GM19397 (cell line): Measurements from ENCODE around the gene COL15A1.
A peak's percentile ranks its signal among the peaks of the same experiment; 100 is the strongest.

Experiments
- ATAC-seq: cut with Tn5 transposase; IDR thresholded peaks from one replicate; pipeline ENCODE4 v1.9.1; 2021; ENCODE audit warnings: mild to moderate bottlenecking, moderate library complexity; ENCODE audit not compliant: unreplicated experiment

Gene COL15A1

GRCh38 chr9:99103901-99104458, 160.3 kb downstream of the COL15A1 start:
- ATAC-seq = no peak

- peak; percentile 90 for ATAC-seq
These were observed 160.9 kb downstream of the COL15A1 start, which contains the start of gene TGFBR1 for GRCh38 chr9:99104459-99105151. TSS of gene TGFBR1 (plus strand) at chr9:99105113. CDS start at chr9:99105206, 93 bp downstream.

GRCh38 chr9:99105152-99106043, 161.7 kb downstream of the COL15A1 start:
- peak; percentile 56 for ATAC-seq

GRCh38 chr9:99106044-99106375, 162.3 kb downstream of the COL15A1 start:
- no peak for ATAC-seq

DNA sequence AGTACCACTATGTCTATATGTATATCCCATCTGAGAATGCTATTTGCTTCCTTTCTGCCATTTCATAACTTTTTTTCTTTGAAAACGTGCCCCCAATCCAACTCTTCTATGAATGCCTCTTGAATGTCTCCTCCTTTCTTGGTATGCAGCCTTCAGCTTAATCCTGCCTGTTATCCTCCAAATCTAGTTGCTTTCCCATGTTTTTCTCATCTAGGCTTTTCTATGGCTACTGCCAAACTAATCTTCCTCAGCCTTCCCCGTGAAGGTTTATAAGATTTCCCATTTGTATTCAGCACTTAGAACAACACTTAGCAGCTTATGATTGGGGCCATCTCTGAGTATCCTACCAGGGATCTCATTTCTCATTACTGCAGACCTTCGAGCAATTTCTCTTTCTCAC, 163.7 kb downstream of the COL15A1 start:
- ATAC-seq = no peak

- ATAC-seq = no peak
These were observed 164.4 kb downstream of the COL15A1 start for GRCh38 chr9:99108131-99108530.

DNA sequence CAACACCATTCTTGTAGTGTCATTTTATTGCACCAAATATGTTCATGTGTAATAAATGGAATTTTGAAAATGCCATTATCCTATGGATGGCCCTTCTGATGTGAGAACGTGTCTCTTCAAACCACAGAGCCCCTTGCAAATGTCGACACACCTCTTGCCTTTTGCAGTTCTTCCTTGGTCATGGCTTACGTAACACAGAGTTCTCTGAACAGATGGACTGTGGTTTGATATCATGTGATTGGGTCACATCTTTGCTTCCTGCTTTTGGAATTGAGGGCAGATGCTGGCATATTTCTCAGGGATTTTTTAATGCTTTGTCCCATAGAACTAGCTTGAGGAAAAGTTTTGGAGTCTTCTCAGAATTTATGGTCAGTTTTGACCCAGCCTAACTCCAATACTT, 165.8 kb downstream of the COL15A1 start:
- no peak for ATAC-seq

GRCh38 chr9:99112750-99113413, 169.2 kb downstream of the COL15A1 start:
- ATAC-seq = no peak

- no peak for ATAC-seq
These were observed 169.8 kb downstream of the COL15A1 start for GRCh38 chr9:99113414-99114048.

DNA sequence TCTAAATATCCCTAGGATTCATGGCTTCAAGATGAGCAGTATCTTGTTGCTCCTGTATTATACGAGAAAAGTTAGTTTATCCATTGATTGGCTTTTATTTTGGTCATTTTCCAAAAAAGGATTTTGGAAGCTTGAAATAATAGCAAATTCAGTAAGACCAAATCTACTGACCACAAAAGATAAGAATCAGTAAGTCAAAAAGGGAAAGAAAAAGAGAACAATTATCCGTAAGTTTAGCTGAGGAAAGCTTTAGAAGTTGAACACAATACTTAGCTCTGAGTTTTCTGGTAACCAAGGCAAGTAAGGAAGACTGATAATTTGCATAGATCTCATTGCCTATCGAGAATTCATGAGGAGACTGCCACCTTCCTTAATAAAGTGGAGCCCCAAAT, 170.3 kb downstream of the COL15A1 start:
- ATAC-seq = no peak

DNA sequence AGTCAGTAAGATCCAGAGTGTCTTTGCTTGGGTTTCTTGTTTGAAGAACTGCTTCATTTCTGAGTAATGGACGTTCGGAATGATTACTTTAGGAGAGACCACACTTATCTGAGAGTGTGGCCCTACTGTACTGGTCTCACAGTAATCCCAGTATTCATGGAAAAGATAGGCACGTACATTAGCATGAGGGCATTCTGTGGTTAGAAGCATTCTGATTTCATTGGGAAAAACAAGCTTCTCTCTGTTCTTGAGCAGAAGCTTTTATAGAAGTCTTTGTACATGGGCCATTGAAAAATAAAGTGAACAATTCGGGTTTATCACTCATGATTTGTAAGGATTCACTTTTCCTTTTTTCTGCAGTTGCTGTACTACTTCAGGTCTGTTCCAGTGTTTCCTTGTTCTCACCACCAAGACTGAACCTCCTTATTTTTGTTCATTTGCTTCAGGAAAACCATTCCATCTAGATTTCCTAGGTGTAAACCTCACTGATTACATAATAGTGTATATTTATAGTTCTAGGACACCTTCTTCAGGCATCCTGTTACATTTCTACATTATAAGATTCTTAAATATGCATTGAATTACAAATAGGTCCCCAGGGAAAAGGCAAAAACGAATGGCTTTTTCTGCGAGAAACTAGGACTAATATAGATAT, 171.3 kb downstream of the COL15A1 start:
- ATAC-seq = no peak

- no peak for ATAC-seq
These were observed 172.3 kb downstream of the COL15A1 start for GRCh38 chr9:99116003-99116411.

DNA sequence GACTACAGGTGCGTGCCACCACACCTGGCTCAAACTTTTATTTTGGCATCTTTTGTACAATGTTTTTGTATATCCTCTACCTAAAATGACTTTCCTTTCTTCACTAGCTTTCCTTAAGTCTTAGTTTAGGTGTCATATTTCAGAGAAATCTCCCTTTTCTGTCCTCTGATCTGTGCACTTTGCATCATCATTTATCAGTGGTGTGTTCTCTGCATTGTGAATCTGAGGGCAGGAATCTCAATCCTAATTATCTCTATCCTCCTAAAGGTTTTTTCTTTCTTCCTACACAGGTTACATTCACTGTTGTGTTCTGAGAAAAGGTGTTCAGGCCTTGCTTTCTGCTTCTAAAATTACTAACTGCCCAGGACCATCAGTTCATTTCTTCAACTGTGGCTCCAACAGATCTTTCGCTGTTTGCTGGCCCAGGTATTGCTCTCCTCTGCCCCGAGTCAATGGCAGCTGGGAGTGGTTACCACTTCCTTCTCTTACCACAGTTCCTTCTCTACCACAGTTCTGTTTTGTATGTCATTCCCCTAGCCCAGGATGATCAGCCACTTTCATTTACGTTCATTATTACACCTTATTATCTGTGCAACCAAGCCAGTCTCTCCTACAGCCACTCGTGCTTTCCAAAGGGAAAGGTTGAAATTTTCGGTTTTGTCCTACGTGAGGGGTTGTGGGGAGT, 175.2 kb downstream of the COL15A1 start:
- peak; percentile 95 for ATAC-seq

DNA sequence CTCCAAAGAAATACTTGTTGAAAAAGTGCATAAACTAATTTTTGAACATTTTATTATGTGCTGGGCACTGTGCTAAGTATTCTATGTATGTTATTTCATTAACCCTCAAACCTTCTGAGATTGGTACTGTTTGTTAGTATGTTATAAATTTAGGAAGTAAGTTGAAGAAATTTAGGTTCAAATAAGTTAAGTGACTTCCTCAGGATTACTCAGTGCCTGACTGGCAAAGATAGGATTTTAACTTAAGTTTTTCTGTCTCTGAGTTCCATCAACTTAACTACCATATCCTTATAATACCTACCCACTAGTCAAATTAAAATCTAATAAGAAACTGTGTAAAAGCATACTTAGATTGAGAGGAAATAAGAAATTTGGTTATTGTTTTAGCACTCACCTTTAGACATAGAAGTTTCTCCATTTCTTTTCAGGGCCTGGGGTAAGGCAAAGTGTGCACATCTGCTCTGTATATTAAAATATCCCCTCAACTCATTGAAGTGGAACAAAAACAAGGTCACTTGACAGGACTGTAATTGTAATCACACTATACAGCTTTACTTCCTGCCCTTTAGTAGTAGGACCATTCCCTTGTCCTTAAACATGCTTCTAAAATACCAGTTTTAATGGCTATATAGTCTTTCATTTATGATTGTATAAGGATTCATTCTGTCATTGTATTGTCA, 176.4 kb downstream of the COL15A1 start:
- no peak for ATAC-seq
